Head of caudate nucleus (tissue), 42 donors: ENCODE data around the gene THSD4.
"Not testable (repeated sequence)": the region's sequence is repeated elsewhere in the genome, so short reads cannot be mapped to it uniquely, and the experiment has no call there.

Source experiments
- DNase-seq, 42 donors: peaks; one replicate each; pipeline versions ENCODE4 v3.0.0 to v3.0.0-alpha.2; 2020 to 2021; ENCODE audit warnings: mixed read lengths in 7 of 42
- intact Hi-C: fragments of 100-400 bp; cut with DNase I; formaldehyde crosslinking; loops from one replicate; pipeline ENCODE4 v1.15.0; 2022

The THSD4 gene

DNA sequence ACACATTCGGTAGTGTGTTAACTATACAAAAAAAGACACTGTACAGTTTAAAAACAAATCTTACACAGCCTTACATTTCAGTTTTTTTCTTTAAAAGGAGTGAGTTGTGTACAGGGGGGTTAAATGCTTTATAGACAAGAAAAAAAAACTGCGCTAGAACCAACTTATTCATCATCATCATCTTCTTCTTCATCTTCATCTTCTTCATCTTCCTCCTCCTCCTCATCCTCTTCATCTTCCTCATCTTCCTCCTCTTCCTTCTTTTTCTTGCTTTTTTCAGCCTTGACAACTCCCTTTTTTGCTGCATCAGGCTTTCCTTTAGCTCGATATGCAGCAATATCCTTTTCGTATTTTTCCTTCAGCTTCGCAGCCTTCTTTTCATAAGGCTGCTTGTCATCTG, 49.3 kb downstream of the THSD4 start:
- intact Hi-C loops, DNase-seq: not testable (repeated sequence)

DNA sequence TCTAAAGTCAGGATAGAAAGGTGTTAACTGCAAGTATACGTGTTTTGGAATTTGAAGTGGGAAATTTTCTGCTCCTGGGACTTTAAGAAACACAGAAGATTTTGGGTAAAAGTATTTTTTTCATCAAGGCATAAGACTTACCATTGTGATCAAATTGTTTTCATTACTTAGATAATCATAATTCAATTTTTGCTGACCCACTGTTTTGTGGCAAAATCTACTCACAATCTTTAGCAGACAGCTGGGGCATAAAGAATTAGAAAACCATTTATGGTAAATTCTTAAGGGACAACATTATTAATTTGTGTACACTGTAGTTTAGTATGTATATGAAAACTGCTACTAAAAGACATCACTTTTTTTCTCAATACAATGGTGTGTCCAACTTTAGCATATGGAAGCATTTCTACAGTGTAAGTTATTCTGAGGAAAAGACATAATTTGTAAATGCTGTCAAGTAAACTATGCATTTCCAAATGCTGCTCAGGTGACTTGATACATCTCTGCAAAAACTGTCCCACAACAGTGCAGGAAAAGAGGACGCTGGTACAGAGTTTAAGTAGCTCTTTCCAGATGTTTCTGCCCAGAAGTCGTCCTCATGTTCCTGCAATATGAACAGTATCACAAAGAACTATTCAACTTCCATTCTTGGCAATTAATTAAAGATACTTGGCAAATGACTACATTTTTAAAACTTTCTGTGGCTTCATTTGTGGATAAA, 52.3 kb downstream of the THSD4 start:
- DNase-seq: no peak
- intact Hi-C loops: no loop called here

- DNase-seq: no peak
- intact Hi-C loops: no loop called here
Measured at GRCh38 chr15:71168166-71168834, 53.0 kb downstream of the THSD4 start.

GRCh38 chr15:71170163-71170562, 54.9 kb downstream of the THSD4 start:
- DNase-seq: no peak
- intact Hi-C loops: no loop called here

DNA sequence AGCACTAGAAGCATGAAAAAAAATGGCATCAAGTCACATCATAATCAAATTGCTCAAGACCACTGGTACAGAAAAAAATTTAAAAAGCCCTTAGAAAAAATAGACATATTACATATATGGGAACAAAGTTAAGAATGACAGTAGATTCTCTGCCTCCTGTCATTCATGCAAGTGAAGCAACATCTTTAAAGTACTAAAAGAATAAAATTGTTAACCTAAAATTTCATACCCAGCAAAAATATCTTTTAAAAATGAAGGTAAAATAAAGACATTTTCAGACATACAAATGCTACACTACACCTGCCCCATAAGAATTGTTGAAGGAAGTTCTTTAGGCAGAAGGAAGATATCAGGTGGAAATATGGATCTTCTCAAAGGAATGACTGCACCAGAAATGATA, 55.9 kb downstream of the THSD4 start:
- DNase-seq: no peak
- intact Hi-C loops: no loop called here

DNA sequence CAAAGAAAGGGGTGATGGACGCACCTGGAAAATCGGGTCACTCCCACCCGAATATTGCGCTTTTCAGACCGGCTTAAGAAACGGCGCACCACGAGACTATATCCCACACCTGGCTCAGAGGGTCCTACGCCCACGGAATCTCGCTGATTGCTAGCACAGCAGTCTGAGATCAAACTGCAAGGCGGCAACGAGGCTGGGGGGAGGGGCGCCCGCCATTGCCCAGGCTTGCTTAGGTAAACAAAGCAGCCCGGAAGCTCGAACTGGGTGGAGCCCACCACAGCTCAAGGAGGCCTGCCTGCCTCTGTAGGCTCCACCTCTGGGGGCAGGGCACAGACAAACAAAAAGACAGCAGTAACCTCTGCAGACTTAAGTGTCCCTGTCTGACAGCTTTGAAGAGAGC, 59.1 kb downstream of the THSD4 start:
- intact Hi-C loops, DNase-seq: not testable (repeated sequence)

- no peak for DNase-seq
- intact Hi-C loops: no loop called here
Measured at GRCh38 chr15:71180986-71181853, 65.9 kb downstream of the THSD4 start.

DNA sequence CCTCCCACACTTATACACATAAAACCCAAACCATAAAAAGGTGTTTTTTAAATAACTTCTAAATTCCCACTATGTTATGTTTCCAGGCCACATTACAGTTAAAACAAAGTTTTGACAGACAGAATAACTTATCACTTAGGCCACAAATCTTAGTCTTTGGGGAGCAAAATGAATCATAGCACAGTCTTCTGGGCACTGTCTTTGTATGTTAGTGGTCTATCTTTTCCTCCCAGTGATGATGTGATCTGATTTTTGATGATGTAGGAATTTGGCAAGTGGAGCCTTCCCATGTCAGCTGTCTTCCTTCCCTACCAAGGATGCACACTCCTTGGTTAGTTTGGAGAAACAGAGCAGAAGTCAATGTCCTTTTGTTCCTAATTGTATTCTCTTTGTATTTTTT, 67.3 kb downstream of the THSD4 start:
- intact Hi-C loops: no loop called here
- DNase-seq: no peak

- DNase-seq: no peak
- intact Hi-C loops: no loop called here
Measured at GRCh38 chr15:71183063-71183462, 67.8 kb downstream of the THSD4 start.

- intact Hi-C loops: no loop called here
- DNase-seq: no peak
Measured at GRCh38 chr15:71185706-71186105, 70.4 kb downstream of the THSD4 start.

- no peak for DNase-seq
Measured at GRCh38 chr15:71186267-71186666, 71.0 kb downstream of the THSD4 start.

GRCh38 chr15:71187078-71187477, 71.8 kb downstream of the THSD4 start:
- intact Hi-C loops: no loop called here
- DNase-seq: no peak

More at GRCh38 chr15:71186267-71186666, 71.0 kb downstream of the THSD4 start:
- intact Hi-C loops: no loop called here

DNA sequence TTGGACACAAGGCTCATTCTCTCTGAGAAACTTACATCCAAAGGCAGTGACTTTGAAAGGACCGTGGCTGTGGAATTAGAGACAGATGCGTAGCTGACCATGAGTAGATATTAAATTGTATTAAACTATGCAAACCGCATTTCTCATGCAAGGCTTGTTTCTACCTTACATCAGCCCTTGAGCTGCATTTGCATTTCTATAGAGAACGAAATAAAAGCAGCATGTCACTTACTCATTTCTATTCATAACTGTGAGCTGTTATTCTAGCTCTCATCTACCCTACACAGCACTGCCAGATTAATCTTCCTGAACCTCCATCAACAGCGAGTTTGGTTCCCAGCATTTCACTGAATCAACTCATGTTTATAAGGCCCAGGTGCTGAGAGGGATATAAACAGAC, 72.3 kb downstream of the THSD4 start:
- DNase-seq: no peak
- intact Hi-C loops: no loop called here

DNA sequence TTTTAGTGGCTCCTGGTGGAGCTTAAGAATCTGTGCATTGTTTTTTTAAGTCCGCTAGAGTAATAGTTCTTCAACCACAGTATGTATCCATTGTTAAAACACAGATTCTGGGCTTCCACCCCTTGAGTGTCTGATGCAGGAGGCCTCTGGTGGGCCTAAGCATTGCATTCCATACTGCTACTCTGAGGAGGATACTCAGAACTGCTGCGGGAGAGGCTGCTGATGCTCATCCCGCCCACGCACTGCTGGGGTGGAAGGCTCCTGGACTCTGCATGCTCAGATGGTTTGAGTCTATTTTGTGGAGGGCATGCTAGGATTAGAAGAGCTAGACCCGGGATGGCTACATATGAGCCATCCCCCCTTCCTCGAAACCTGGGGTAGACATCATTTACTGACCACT, 74.4 kb downstream of the THSD4 start:
- intact Hi-C loops: no loop called here
- DNase-seq: no peak

DNA sequence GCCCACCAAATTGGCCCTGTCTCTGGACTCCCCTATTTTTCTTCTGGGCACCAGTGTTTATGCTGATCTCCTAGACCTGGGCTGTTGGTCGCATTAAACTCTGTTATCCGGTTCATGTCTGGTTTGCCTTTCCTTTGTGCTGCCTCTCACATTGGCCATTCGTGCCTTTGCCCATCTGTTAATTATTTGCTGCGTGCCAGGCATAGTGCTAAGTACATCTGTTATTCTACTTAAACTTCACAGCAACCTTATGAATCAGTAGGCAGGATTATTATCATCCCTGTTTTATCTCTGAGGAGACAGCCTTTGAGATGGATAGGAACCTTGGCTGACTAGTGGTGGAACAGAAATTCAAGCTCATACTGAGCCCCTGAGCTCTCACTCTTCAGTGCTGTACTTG, 76.0 kb downstream of the THSD4 start:
- DNase-seq: no peak
- intact Hi-C loops: no loop called here

DNA sequence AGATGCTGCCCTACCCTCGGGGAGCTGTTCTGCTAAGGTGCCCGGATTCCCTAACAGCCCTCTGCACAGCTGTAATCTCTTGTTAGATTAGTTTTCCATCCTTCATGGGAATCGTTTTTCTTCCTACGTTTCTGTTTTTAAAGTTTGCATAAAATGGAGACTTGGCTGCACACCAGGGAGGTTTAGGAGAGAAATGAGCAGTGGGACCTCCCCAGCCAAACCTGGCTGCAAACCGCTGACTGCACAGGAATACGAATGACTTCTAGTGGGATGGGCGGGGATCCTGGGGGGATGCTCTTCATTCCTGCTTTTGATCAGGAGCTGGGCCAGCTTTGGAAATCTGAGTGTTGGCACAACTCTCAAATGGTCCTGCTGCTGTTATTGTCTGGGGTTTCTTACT, 77.5 kb downstream of the THSD4 start:
- DNase-seq: no peak
- intact Hi-C loops: no loop called here

DNA sequence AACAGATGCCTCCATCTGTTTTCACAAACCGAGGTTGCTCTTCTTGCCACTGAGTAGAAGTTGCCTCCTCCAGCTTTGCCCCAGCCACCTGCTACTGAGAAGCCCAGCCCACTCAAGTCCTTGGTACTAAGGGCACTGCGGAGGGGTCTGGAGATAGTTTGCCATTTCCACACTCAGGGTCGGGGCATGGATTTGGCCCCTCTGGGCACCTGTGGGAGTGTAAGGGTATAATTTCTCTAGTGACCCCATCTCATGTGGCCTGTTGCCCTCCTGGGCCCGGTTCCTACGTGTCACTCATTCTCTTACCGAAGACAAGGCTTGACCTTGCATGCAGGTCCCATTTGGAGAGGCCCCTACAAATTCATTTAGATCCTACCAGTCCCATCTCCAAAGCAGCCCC, 79.0 kb downstream of the THSD4 start:
- DNase-seq: no peak

GRCh38 chr15:71195242-71195641, 80.0 kb downstream of the THSD4 start:
- no peak for DNase-seq
- intact Hi-C loops: no loop called here

More for the DNA sequence above, 79.0 kb downstream of the THSD4 start:
- intact Hi-C loops: no loop called here

DNA sequence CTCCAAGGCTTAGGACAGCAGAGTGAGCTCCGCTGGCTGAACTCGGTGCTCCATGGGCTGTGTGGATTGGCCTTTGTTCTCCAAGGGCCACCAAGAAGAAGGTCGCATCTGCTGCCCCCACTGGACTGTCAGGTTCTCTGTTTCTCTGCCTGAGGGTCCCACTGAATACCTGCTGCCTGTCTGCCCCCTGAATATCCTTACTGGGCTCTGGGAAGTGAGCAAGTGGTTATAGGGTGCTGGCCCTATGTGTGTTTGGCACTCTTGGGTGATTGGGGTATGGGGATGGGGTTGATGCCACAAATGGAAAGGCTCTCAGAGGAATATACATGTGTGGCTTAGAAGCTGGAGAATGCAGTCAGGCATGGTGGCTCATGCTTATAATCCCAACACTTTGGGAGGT, 82.3 kb downstream of the THSD4 start:
- intact Hi-C loops: no loop called here
- no peak for DNase-seq

- DNase-seq: no peak
- intact Hi-C loops: no loop called here
Measured at GRCh38 chr15:71198846-71199245, 83.6 kb downstream of the THSD4 start.
